ENCODE measurements around the gene CALML5.

Gene CALML5
- total RNA-seq = 0 reads per million in 2 donors

GRCh38 chr10:5499493-5500140 lies at the start of gene CALML5:
TSS of gene CALML5 (minus strand) at chr10:5499570. CDS start at chr10:5499438, 132 bp downstream.
- no peak for DNase-seq

- DNase-seq = no peak
These were observed 48.7 kb upstream of the CALML5 start for GRCh38 chr10:5547931-5548660.

GRCh38 chr10:5547681-5547930 lies 48.2 kb upstream of the CALML5 start:
- no peak for DNase-seq

- DNase-seq = no peak
These were observed 47.7 kb upstream of the CALML5 start for GRCh38 chr10:5546891-5547680.

- no peak for DNase-seq
These were observed 46.7 kb upstream of the CALML5 start for GRCh38 chr10:5545778-5546710.

- no peak for DNase-seq
These were observed 46.0 kb upstream of the CALML5 start for GRCh38 chr10:5545426-5545777.

GRCh38 chr10:5545011-5545410 lies 45.6 kb upstream of the CALML5 start:
- no peak for DNase-seq

- no peak for DNase-seq
These were observed 44.9 kb upstream of the CALML5 start for GRCh38 chr10:5544216-5544805.

- no peak for DNase-seq
These were observed 44.3 kb upstream of the CALML5 start for GRCh38 chr10:5543623-5544022.

GRCh38 chr10:5542100-5542499 lies 42.7 kb upstream of the CALML5 start:
- no peak for DNase-seq

- DNase-seq = no peak
These were observed 41.5 kb upstream of the CALML5 start for GRCh38 chr10:5540891-5541290.

GRCh38 chr10:5540080-5540479 lies 40.7 kb upstream of the CALML5 start:
- no peak for DNase-seq

GRCh38 chr10:5538892-5539651 lies 39.7 kb upstream of the CALML5 start:
- no peak for DNase-seq

GRCh38 chr10:5538446-5538845 lies 39.1 kb upstream of the CALML5 start:
- DNase-seq = no peak

- no peak for DNase-seq
These were observed 38.3 kb upstream of the CALML5 start for GRCh38 chr10:5537684-5538083.

- DNase-seq = no peak
These were observed 37.2 kb upstream of the CALML5 start for GRCh38 chr10:5536486-5537081.

- no peak for DNase-seq
These were observed 35.8 kb upstream of the CALML5 start for GRCh38 chr10:5534880-5535856.

GRCh38 chr10:5534051-5534821 lies 34.9 kb upstream of the CALML5 start:
- DNase-seq = no peak

GRCh38 chr10:5533098-5533731 lies 33.8 kb upstream of the CALML5 start:
- DNase-seq = no peak

Measured in activated gamma-delta T cell (primary cell).